Measurements from ENCODE around the gene ACVR1B.

- TF ChIP-seq CUX1 (CRISPR knock-in tag; IDR thresholded peaks at IDR 0.05) (no peak), ATF1 (CRISPR knock-in tag; IDR thresholded peaks at IDR 0.05) (no peak), ATF1 (tag; IDR thresholded peaks at IDR 0.05) (no peak), PHF21A (IDR thresholded peaks at IDR 0.05; ENCODE audit: borderline replicate concordance, low read depth) (no peak), SRF (CRISPR knock-in tag; IDR thresholded peaks at IDR 0.05) (no peak), POLR2AphosphoS5 (IDR thresholded peaks at IDR 0.05; ENCODE audit: control insufficient read depth, insufficient read depth, low read depth, low read length) (no peak)
Measured at GRCh38 chr12:52005218-52005902, 53.9 kb downstream of the ACVR1B start.
